Astrocyte (in vitro differentiated cells and primary cell): ENCODE measurements around the gene SKA3.

Source experiments
- CTCF ChIP-seq: IDR thresholded peaks from 2 replicates; pipeline ENCODE4 v1.5.1; 2011; ENCODE audit warnings: low read depth, mild to moderate bottlenecking, inconsistent platforms, low read length, moderate library complexity; ENCODE audit not compliant: insufficient read depth
- EZH2 ChIP-seq: IDR thresholded peaks from 2 replicates; pipeline ENCODE4 v1.6.1; 2012; ENCODE audit warnings: mild to moderate bottlenecking, low read length, inconsistent platforms; ENCODE audit not compliant: insufficient read depth

- TF ChIP-seq EZH2 (no peak), CTCF (no peak)
Measured at GRCh38 chr13:21216332-21216731, 40.0 kb upstream of the SKA3 start.
